ENCODE data around the gene CFL2. TPM values are rescaled to one million over a fixed set of nuclear protein-coding genes. Genes with fewer than 3 reads are reported as not detected.

The CFL2 gene
- total and polyA plus RNA-seq, 2 of the 13 experiments (the other 11 are each of a cell fraction or from before 2014, with no cell fraction given), result 114 to 158 TPM

- TF ChIP-seq SNAPC4 (CRISPR knock-in tag; IDR thresholded peaks at IDR 0.05) (peak; percentile 91; the same call in 1 of the 2 replicates), ETV5 (CRISPR knock-in tag; IDR thresholded peaks at IDR 0.05; ENCODE audit: borderline replicate concordance) (0 out of 2 replicates have a peak, but pooled peaks have one; percentile 18), ATRX (CRISPR knock-in tag; IDR thresholded peaks at IDR 0.05; ENCODE audit: borderline replicate concordance) (no peak), MAF1 (CRISPR knock-in tag; IDR thresholded peaks at IDR 0.05; ENCODE audit: borderline replicate concordance) (peak; percentile 58), RNF219 (CRISPR knock-in tag; IDR thresholded peaks at IDR 0.05) (no peak; the same call in 1 of the 2 replicates), ZNF713 (CRISPR knock-in tag; IDR thresholded peaks at IDR 0.05) (peak; percentile 81), ZNF274 (CRISPR knock-in tag; IDR thresholded peaks at IDR 0.05) (peak; percentile 97), ZNF841 (CRISPR knock-in tag; IDR thresholded peaks at IDR 0.05; ENCODE audit: borderline replicate concordance) (peak; percentile 75; the same call in 1 of the 2 replicates), ZNF432 (CRISPR knock-in tag; IDR thresholded peaks at IDR 0.05; ENCODE audit: borderline replicate concordance) (no peak), ZBTB10 (CRISPR knock-in tag; IDR thresholded peaks at IDR 0.05; ENCODE audit: borderline replicate concordance) (0 out of 2 replicates have a peak, but pooled peaks have one; percentile 10)
Observed at GRCh38 chr14:34714320-34715126, at the start of gene CFL2 (continued).

Measured in HepG2 (cell line).